NCI-H187 treated with DMSO at 0.1 percent for 48 hours (cell line): ENCODE measurements around the gene STEEP1.
"Not testable (repeated sequence)": the region's sequence is repeated elsewhere in the genome, so short reads cannot be mapped to it uniquely, and the experiment has no call there.

Experiments used
- DNase-seq: peaks from one replicate; lab custom pipeline; 2025; lab: John Stamatoyannopoulos, UW

Gene STEEP1

GRCh38 chrX:119529345-119530276, 35.6 kb downstream of the STEEP1 start:
- no peak for DNase-seq

GRCh38 chrX:119523664-119524184, 41.5 kb downstream of the STEEP1 start:
- no peak for DNase-seq

GRCh38 chrX:119521246-119521645, 44.0 kb downstream of the STEEP1 start:
- no peak for DNase-seq

GRCh38 chrX:119518371-119518770, 46.8 kb downstream of the STEEP1 start:
- DNase-seq: no peak

- peak; percentile 59 for DNase-seq
Observed at GRCh38 chrX:119516157-119516702, 49.0 kb downstream of the STEEP1 start.

- DNase-seq: peak; percentile 0
Observed at GRCh38 chrX:119512146-119512800, 52.9 kb downstream of the STEEP1 start.

GRCh38 chrX:119507206-119507605, 58.0 kb downstream of the STEEP1 start:
- no peak for DNase-seq

- DNase-seq: no peak
Observed at GRCh38 chrX:119505945-119506344, 59.3 kb downstream of the STEEP1 start.

- not testable (repeated sequence) for DNase-seq
Observed at GRCh38 chrX:119505145-119505544, 60.1 kb downstream of the STEEP1 start.

- DNase-seq: no peak
Observed at GRCh38 chrX:119503484-119503861, 61.7 kb downstream of the STEEP1 start.

GRCh38 chrX:119502727-119503483, 62.3 kb downstream of the STEEP1 start:
- DNase-seq: peak; percentile 24

- DNase-seq: no peak
Observed at GRCh38 chrX:119501511-119502148, 63.6 kb downstream of the STEEP1 start.

GRCh38 chrX:119500061-119500800, 65.0 kb downstream of the STEEP1 start:
- DNase-seq: no peak

- no peak for DNase-seq
Observed at GRCh38 chrX:119497185-119497584, 68.0 kb downstream of the STEEP1 start.

GRCh38 chrX:119495734-119496726, 69.2 kb downstream of the STEEP1 start:
- DNase-seq: no peak

GRCh38 chrX:119493851-119494495, 71.2 kb downstream of the STEEP1 start:
- DNase-seq: not testable (repeated sequence)

GRCh38 chrX:119492463-119492862, 72.7 kb downstream of the STEEP1 start:
- DNase-seq: no peak

GRCh38 chrX:119489212-119490074, 75.8 kb downstream of the STEEP1 start:
- DNase-seq: no peak
